A673 (cell line): ENCODE results near the gene CDKAL1. TPM values are rescaled to one million over a fixed set of nuclear protein-coding genes. Genes with fewer than 3 reads are reported as not detected.

ENCODE experiments used
- BruUV-seq: library from RNA; stranded (reverse); fragments of 400-500 nt; replicated peaks from 2 replicates; lab custom pipeline; 2021; lab: Mats Ljungman, UMichigan
- CTCF ChIA-PET: fragments of 300-600 bp; sonication (Branson Sonifier 250); formaldehyde crosslinking; loops from one replicate; lab custom pipeline; 2022; ENCODE audit warnings: antibody characterized with exemption; lab: Charles Lee
- POLR2A ChIA-PET: fragments of 300-600 bp; sonication (Branson Sonifier 250); formaldehyde crosslinking; loops from one replicate; lab custom pipeline; 2022; ENCODE audit warnings: antibody characterized with exemption; ENCODE audit not compliant: low non-redundant PET; lab: Charles Lee
- DNase-seq: peaks from one replicate; pipeline ENCODE4 v3.0.0-alpha.2; 2015; ENCODE audit warnings: low spot score
- H3K27ac ChIP-seq: fragments of 200-600 bp; sonication (generic); 2 replicates; pipeline ENCODE4 v1.5.1; 2016; ENCODE audit warnings: mixed run types, low read depth, mild to moderate bottlenecking, mixed read lengths, antibody characterized with exemption, low read length; ENCODE audit not compliant: poor library complexity, severe bottlenecking
- H3K27me3 ChIP-seq: fragments of 200-600 bp; sonication (generic); replicated peaks from 2 replicates; pipeline ENCODE4 v1.6.1; 2017; ENCODE audit warnings: mixed run types, low read depth, mild to moderate bottlenecking, mixed read lengths, antibody characterized with exemption, low read length; ENCODE audit not compliant: insufficient read depth, poor library complexity
- H3K36me3 ChIP-seq: fragments of 200-600 bp; sonication (generic); 2 replicates; pipeline ENCODE4 v1.6.1; 2016; ENCODE audit warnings: mixed run types, mild to moderate bottlenecking, mixed read lengths, antibody characterized with exemption, low read length; ENCODE audit not compliant: insufficient read depth, poor library complexity, severe bottlenecking
- H3K4me1 ChIP-seq: fragments of 200-600 bp; sonication (generic); 2 replicates; pipeline ENCODE4 v1.6.1; 2017; ENCODE audit warnings: mixed run types, mild to moderate bottlenecking, mixed read lengths, antibody characterized with exemption, low read length; ENCODE audit not compliant: insufficient read depth, poor library complexity, severe bottlenecking
- H3K4me3 ChIP-seq: fragments of 200-600 bp; sonication (generic); 2 replicates; pipeline ENCODE4 v1.5.1; 2016; ENCODE audit warnings: low read depth, mixed run types, mild to moderate bottlenecking, mixed read lengths, low read length; ENCODE audit not compliant: poor library complexity, severe bottlenecking
- H3K9me3 ChIP-seq: fragments of 200-600 bp; sonication (generic); 2 replicates; pipeline ENCODE4 v1.6.1; 2016; ENCODE audit warnings: mixed run types, low read depth, mild to moderate bottlenecking, mixed read lengths, antibody characterized with exemption, low read length; ENCODE audit not compliant: poor library complexity, severe bottlenecking
- CTCF ChIP-seq: fragments of 300-800, 200-600 bp; sonication (generic); conservative IDR thresholded peaks from 2 replicates; pipeline ENCODE4 v1.5.1; 2017; ENCODE audit warnings: low read depth, mild to moderate bottlenecking, antibody characterized with exemption, low read length, moderate library complexity, mixed read lengths
- EZH2 ChIP-seq: fragments of 200-600 bp; sonication (generic); IDR thresholded peaks from 2 replicates; pipeline ENCODE4 v1.6.1; 2017; ENCODE audit warnings: borderline replicate concordance, low read depth, mild to moderate bottlenecking, mixed read lengths, antibody characterized with exemption, low read length; ENCODE audit not compliant: poor library complexity, severe bottlenecking
- intact Hi-C: fragments of 100-400 bp; cut with micrococcal nuclease; formaldehyde crosslinking; loops from one replicate; pipeline ENCODE4 v1.10.0; 2022; ENCODE audit not compliant: unreplicated experiment
- total RNA-seq: library from RNA; stranded (reverse); gene quantifications from 2 replicates; pipeline ENCODE4 v1.2.3, GENCODE V29; 2021

CDKAL1 gene
- total RNA-seq, 1 experiment from 2014 or later, result 35.5 TPM

- ChIA-PET POLR2A (no interaction called here), CTCF (no interaction called here)
- H3K27me3 ChIP-seq, result no peaks in the 10 kb centered on the region
- peaks cover 75% of the 10 kb centered on the region for H3K4me1 ChIP-seq
- intact Hi-C loops, result no loop called here
- no TSS peak for BruUV-seq
- no peaks in the 10 kb centered on the region for H3K36me3 ChIP-seq
- H3K9me3 ChIP-seq, result no peaks in the 10 kb centered on the region
- TF ChIP-seq EZH2, result no peak
- no peak for TF ChIP-seq CTCF
- peak; percentile 63 for DNase-seq
- peak overlapping the region; percentile 1 for H3K4me3 ChIP-seq
- peak overlapping the region; percentile 74 for H3K27ac ChIP-seq
Observed at GRCh38 chr6:20770773-20771172, 236.5 kb downstream of the CDKAL1 start.

GRCh38 chr6:20771409-20771808 is 237.2 kb downstream of the CDKAL1 start:
- DNase-seq, result peak; percentile 48
- Histone ChIP-seq H3K4me1 (peaks cover 75% of the 10 kb centered on the region), H3K27me3 (no peaks in the 10 kb centered on the region), H3K27ac (peak overlapping the region; percentile 74), H3K9me3 (no peaks in the 10 kb centered on the region), H3K4me3 (peak overlapping the region; percentile 1), H3K36me3 (no peaks in the 10 kb centered on the region)
- intact Hi-C loops, result no loop called here
- BruUV-seq, result no TSS peak
- TF ChIP-seq CTCF, result no peak
- TF ChIP-seq EZH2, result no peak
- POLR2A ChIA-PET, result no interaction called here
- CTCF ChIA-PET, result no interaction called here

GRCh38 chr6:20773822-20774221 is 239.6 kb downstream of the CDKAL1 start:
- no peaks in the 10 kb centered on the region for H3K9me3 ChIP-seq
- POLR2A ChIA-PET, result no interaction called here
- H3K36me3 ChIP-seq, result no peaks in the 10 kb centered on the region
- no peaks in the 10 kb centered on the region for H3K27me3 ChIP-seq
- H3K4me1 ChIP-seq, result peaks cover 60% of the 10 kb centered on the region
- TF ChIP-seq CTCF (no peak), EZH2 (no peak)
- no peak for DNase-seq
- BruUV-seq, result no TSS peak
- no peak overlapping the region for H3K4me3 ChIP-seq
- CTCF ChIA-PET, result no interaction called here
- no peak overlapping the region for H3K27ac ChIP-seq
- intact Hi-C loops, result no loop called here
